Activated CD8-positive, alpha-beta T cell treated with anti-CD3 and anti-CD28 coated beads for 36 hours (primary cell): Measurements from ENCODE around the gene SLC9A2. TPM values are rescaled to one million over a fixed set of nuclear protein-coding genes. Genes with fewer than 3 reads are reported as not detected.

Source experiments
- ATAC-seq: fragments of 200-7000 bp; cut with Tn5 transposase; one replicate; pipeline ENCODE4 v1.10.0; 2021; ENCODE audit warnings: mild to moderate bottlenecking, moderate library complexity
- CTCF ChIA-PET: fragments of 350-600 bp; sonication (Branson Sonifier 250); formaldehyde crosslinking; loops from one replicate; lab custom pipeline; 2021; ENCODE audit warnings: antibody characterized with exemption; lab: Charles Lee
- POLR2A ChIA-PET: fragments of 350-600 bp; sonication (Branson Sonifier 250); formaldehyde crosslinking; loops from one replicate; lab custom pipeline; 2021; ENCODE audit warnings: antibody characterized with exemption; lab: Charles Lee
- DNase-seq: peaks from one replicate; pipeline ENCODE4 v3.0.0-alpha.2; 2020
- H3K27ac Mint-ChIP-seq: one replicate; pipeline ENCODE4 v1.8.0; 2021; ENCODE audit warnings: mild to moderate bottlenecking, mixed read lengths
- H3K27me3 Mint-ChIP-seq: one replicate; pipeline ENCODE4 v1.8.0; 2021; ENCODE audit warnings: mixed read lengths
- H3K36me3 Mint-ChIP-seq: one replicate; pipeline ENCODE4 v1.8.0; 2021; ENCODE audit warnings: low read depth, mixed read lengths
- H3K4me1 Mint-ChIP-seq: one replicate; pipeline ENCODE4 v1.8.0; 2021; ENCODE audit warnings: low read depth, mixed read lengths
- H3K4me3 Mint-ChIP-seq: one replicate; pipeline ENCODE4 v1.8.0; 2021; ENCODE audit warnings: mild to moderate bottlenecking, moderate library complexity, mixed read lengths
- H3K9me3 Mint-ChIP-seq: one replicate; pipeline ENCODE4 v1.8.0; 2021; ENCODE audit warnings: mixed read lengths
- intact Hi-C: fragments of 100-400 bp; cut with micrococcal nuclease; formaldehyde crosslinking; loops from one replicate; pipeline ENCODE4 v1.10.0; 2022
- total RNA-seq, 2 experiments: library from RNA; stranded (reverse); gene quantifications; one replicate each; pipeline ENCODE4 v1.2.3, GENCODE V29; 2021
- TF ChIP-seq, protein P1 (sequence below): fragments of 200-600 bp; IDR thresholded peaks from one replicate; pipeline ENCODE4 v1.8.0; 2022; ENCODE audit warnings: antibody characterized with exemption, mild to moderate bottlenecking

Gene SLC9A2
- total RNA-seq, 2 experiments from 2014 or later: 0.05 to 0.18 TPM

DNA sequence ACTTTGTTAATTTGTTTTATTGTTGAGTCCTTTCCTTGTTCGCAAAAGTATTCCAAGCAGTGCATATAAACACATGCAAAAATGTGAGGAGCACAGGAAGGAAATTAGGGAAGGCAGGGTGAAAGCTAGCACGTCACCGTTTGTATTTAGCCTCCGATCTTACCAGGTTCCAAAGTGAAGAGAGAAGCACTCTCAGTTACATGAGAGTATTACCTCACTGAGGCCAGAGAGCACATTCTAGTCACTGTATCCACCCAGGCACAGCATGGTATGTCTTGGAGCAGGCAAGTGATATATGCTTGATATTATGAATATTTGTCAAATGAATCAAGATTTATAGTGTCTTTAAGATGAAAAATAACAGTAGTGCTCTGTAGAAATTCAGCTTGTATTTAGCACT lies 135.9 kb downstream of the SLC9A2 start:
- peaks cover 8% of the 10 kb centered on the region for H3K36me3 Mint-ChIP-seq
- TF ChIP-seq, protein P1, sequence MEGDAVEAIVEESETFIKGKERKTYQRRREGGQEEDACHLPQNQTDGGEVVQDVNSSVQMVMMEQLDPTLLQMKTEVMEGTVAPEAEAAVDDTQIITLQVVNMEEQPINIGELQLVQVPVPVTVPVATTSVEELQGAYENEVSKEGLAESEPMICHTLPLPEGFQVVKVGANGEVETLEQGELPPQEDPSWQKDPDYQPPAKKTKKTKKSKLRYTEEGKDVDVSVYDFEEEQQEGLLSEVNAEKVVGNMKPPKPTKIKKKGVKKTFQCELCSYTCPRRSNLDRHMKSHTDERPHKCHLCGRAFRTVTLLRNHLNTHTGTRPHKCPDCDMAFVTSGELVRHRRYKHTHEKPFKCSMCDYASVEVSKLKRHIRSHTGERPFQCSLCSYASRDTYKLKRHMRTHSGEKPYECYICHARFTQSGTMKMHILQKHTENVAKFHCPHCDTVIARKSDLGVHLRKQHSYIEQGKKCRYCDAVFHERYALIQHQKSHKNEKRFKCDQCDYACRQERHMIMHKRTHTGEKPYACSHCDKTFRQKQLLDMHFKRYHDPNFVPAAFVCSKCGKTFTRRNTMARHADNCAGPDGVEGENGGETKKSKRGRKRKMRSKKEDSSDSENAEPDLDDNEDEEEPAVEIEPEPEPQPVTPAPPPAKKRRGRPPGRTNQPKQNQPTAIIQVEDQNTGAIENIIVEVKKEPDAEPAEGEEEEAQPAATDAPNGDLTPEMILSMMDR: no peak
- no peaks in the 10 kb centered on the region for H3K4me1 Mint-ChIP-seq
- no peak overlapping the region for H3K4me3 Mint-ChIP-seq
- no peak overlapping the region for H3K27ac Mint-ChIP-seq
- intact Hi-C loops: no loop called here
- H3K9me3 Mint-ChIP-seq: no peaks in the 10 kb centered on the region
- ChIA-PET CTCF (interaction anchor here (1.0 to 7.5 kb wide), 4 partner anchors 10 to 52 kb away, joined by 3 to 79 read pairs (median 70); partner anchors contain the start of gene TMEM182), POLR2A (no interaction called here)
- ATAC-seq (no peak), DNase-seq (no peak)
- H3K27me3 Mint-ChIP-seq: no peaks in the 10 kb centered on the region

DNA sequence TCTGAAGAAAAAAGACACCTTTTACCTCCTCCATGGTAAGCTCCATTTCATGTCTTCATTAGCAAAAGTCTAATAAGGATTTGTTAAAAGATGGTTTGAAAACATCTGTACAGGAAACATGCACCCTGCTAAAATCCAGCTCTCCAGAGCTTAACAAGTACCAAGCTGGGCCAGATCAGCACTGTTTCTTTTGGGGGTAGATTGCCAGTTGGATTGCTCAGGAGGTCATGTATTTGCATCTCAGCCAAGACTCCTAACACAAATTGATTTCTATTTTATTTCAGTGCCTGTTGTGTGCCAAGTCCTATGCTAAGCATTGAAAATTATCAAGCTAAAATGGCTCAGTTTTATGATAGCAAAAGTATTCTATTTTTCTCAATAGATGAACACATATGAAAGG lies 139.1 kb downstream of the SLC9A2 start:
- DNase-seq (no peak), ATAC-seq (no peak)
- no peaks in the 10 kb centered on the region for H3K4me1 Mint-ChIP-seq
- no peak overlapping the region for H3K27ac Mint-ChIP-seq
- H3K9me3 Mint-ChIP-seq: no peaks in the 10 kb centered on the region
- TF ChIP-seq, protein P1: no peak
- ChIA-PET CTCF (interaction anchor here (1.8 to 5.0 kb wide), 3 partner anchors 10 to 81 kb away, joined by 5 to 21 read pairs (median 8); no protein-coding TSS in a partner anchor), POLR2A (no interaction called here)
- H3K36me3 Mint-ChIP-seq: peaks cover 11% of the 10 kb centered on the region
- intact Hi-C loops: no loop called here
- H3K4me3 Mint-ChIP-seq: no peak overlapping the region
- H3K27me3 Mint-ChIP-seq: no peaks in the 10 kb centered on the region

Other genes with a start within 250 kb of the SLC9A2 start
- 1 to 10 TPM; 5.8 to 6.0 TPM for gene IL18RAP, start 196.4 kb upstream of the SLC9A2 start, total RNA-seq
- under 1 TPM in 1 of 2 experiments, not detected in 1; 0.07 TPM for gene SLC9A4, start 146.3 kb upstream of the SLC9A2 start, total RNA-seq
- 1 to 10 TPM; 4.4 to 5.3 TPM for gene TMEM182, start 142.5 kb downstream of the SLC9A2 start, total RNA-seq